Epithelial cell of esophagus (primary cell): ENCODE results near the gene RBM5.

Experiments
- DNase-seq: peaks from one replicate; pipeline ENCODE4 v3.0.0; 2010; ENCODE audit warnings: low read depth
- H3K4me3 ChIP-seq: 2 replicates; pipeline ENCODE4 v1.5.1; 2011; ENCODE audit warnings: mild to moderate bottlenecking, low read length, control low read depth
- CTCF ChIP-seq: IDR thresholded peaks from 2 replicates; pipeline ENCODE4 v1.5.1; 2011; ENCODE audit warnings: low read depth, mild to moderate bottlenecking, low read length, control low read depth, inconsistent platforms; ENCODE audit not compliant: insufficient read depth; ENCODE audit errors: missing control alignments

Gene RBM5

GRCh38 chr3:50125541-50126286, 37.0 kb downstream of the RBM5 start:
- DNase-seq, result no peak
- TF ChIP-seq CTCF, result no peak
- no peak overlapping the region for H3K4me3 ChIP-seq

GRCh38 chr3:50126287-50127211, 37.8 kb downstream of the RBM5 start:
- no peak overlapping the region for H3K4me3 ChIP-seq
- TF ChIP-seq CTCF, result no peak
- no peak for DNase-seq

GRCh38 chr3:50127251-50127691, 38.6 kb downstream of the RBM5 start:
- H3K4me3 ChIP-seq, result no peak overlapping the region
- DNase-seq, result no peak
- no peak for TF ChIP-seq CTCF

DNA sequence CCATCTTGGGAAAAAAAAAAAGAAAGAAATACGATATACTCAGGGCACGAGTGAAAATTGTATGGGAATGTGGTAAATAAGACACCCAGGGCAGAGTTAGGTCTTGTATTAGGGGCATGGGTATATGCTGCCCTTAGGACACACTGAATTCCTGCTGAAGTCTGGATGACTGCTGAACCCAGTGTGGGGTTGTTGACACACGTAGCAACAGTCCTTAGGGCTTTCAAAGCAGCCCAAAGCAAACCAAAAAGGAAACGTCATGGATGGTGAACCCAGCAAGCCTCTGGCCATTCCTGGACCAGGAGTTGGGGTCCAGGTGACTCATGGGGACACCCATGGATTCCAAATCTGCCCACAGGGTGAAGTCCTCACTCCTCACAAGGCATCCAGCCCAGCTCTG, 39.3 kb downstream of the RBM5 start:
- TF ChIP-seq CTCF, result no peak
- H3K4me3 ChIP-seq, result no peak overlapping the region
- DNase-seq, result no peak

- no peak overlapping the region for H3K4me3 ChIP-seq
- DNase-seq, result no peak
- TF ChIP-seq CTCF, result no peak
Measured at GRCh38 chr3:50130436-50130835, 41.7 kb downstream of the RBM5 start.

- no peak for DNase-seq
- TF ChIP-seq CTCF, result no peak
- no peak overlapping the region for H3K4me3 ChIP-seq
Measured at GRCh38 chr3:50132421-50133282, 43.9 kb downstream of the RBM5 start.
